Calu3 (cell line): Measurements from ENCODE around the gene TMEM167B. TPM values are rescaled to one million over a fixed set of nuclear protein-coding genes. Genes with fewer than 3 reads are reported as not detected.

Experiments used
- total RNA-seq: library from RNA; stranded (reverse); gene quantifications from 2 replicates; pipeline ENCODE4 v1.2.3, GENCODE V29; 2022

The TMEM167B gene
- total RNA-seq, 1 experiment from 2014 or later: 13.6 TPM

Other genes starting within 250 kb of the TMEM167B start
- gene AKNAD1, start 233.7 kb upstream of the TMEM167B start, total RNA-seq: not detected in 2 replicates
- 20.8 and 24.2 TPM in 2 replicates for gene GPSM2, start 213.8 kb upstream of the TMEM167B start, total RNA-seq
- 29.5 and 30.4 TPM in 2 replicates for gene CLCC1, start 127.3 kb upstream of the TMEM167B start, total RNA-seq
- 6.3 and 6.8 TPM in 2 replicates for gene WDR47, start 48.7 kb upstream of the TMEM167B start, total RNA-seq
- 20.6 and 26.1 TPM in 2 replicates for gene TAF13, start 14.8 kb upstream of the TMEM167B start, total RNA-seq
- 0.45 TPM in 1 of 2 replicates, not detected in the other for gene ELAPOR1, start 23.4 kb downstream of the TMEM167B start, total RNA-seq
- 119 and 129 TPM in 2 replicates for gene SARS1, start 123.2 kb downstream of the TMEM167B start, total RNA-seq
- 5.1 and 5.3 TPM in 2 replicates for gene CELSR2, start 158.8 kb downstream of the TMEM167B start, total RNA-seq
- gene PSRC1, start 192.4 kb downstream of the TMEM167B start, total RNA-seq: 17.1 and 21.3 TPM in 2 replicates
- gene MYBPHL, start 216.2 kb downstream of the TMEM167B start, total RNA-seq: not detected in 2 replicates